K562 (cell line): Measurements from ENCODE around the gene ASGR2. TPM values are rescaled to one million over a fixed set of nuclear protein-coding genes. Genes with fewer than 3 reads are reported as not detected.

ENCODE experiments used
- HDAC3 ChIP-seq: fragments of 450-650 bp; IDR thresholded peaks from 2 replicates; pipeline ENCODE4 v1.6.1; 2018; ENCODE audit warnings: borderline replicate concordance, mild to moderate bottlenecking, moderate library complexity; ENCODE audit not compliant: partially characterized antibody
- MIER1 ChIP-seq: fragments of 450-650 bp; IDR thresholded peaks from 2 replicates; pipeline ENCODE4 v1.6.1; 2016; ENCODE audit warnings: antibody characterized with exemption, mild to moderate bottlenecking, low read depth
- RAD21 ChIP-seq, 2 experiments: fragments of 250-450 bp in 1 of 2; fragments of 450-650 bp in 1 of 2; sonication (Bioruptor Pico) in 1 of 2; formaldehyde crosslinking in 1 of 2; IDR thresholded peaks in 1 of 2; conservative IDR thresholded peaks in 1 of 2; 2 replicates each; pipeline versions ENCODE4 v1.4.0 to v1.8.0; 2020 to 2022; ENCODE audit warnings: mild to moderate bottlenecking in 2 of 2, moderate library complexity in 1 of 2
- RBM25 ChIP-seq: fragments of 200-400 bp; formaldehyde crosslinking; IDR thresholded peaks from 2 replicates; pipeline ENCODE4 v1.6.1; 2018; ENCODE audit warnings: low read length, low read depth, moderate library complexity; ENCODE audit not compliant: severe bottlenecking
- SAP30 ChIP-seq: fragments of 200-600 bp; sonication (generic); IDR thresholded peaks from 2 replicates; pipeline ENCODE4 v1.6.1; 2012; ENCODE audit warnings: borderline replicate concordance, low read depth, mild to moderate bottlenecking, moderate library complexity, low read length, control low read depth, inconsistent platforms; ENCODE audit not compliant: insufficient read depth, poor library complexity, severe bottlenecking
- SIX5 ChIP-seq, 2 experiments: IDR thresholded peaks; 2 replicates each; pipeline ENCODE4 v1.6.1; 2011; ENCODE audit warnings: low read length in 2 of 2, borderline replicate concordance in 1 of 2, low read depth in 1 of 2, mild to moderate bottlenecking in 1 of 2, moderate library complexity in 1 of 2; ENCODE audit not compliant: insufficient read depth in 1 of 2
- SUPT5H ChIP-seq: fragments of 450-650 bp; IDR thresholded peaks from 2 replicates; pipeline ENCODE4 v1.6.1; 2016
- YY1 ChIP-seq, 3 experiments: IDR thresholded peaks; 2 replicates each; pipeline ENCODE4 v1.6.1; 2011; ENCODE audit warnings: low read length in 2 of 3, mild to moderate bottlenecking in 2 of 3, moderate library complexity in 2 of 3, borderline replicate concordance in 1 of 3, control low read depth in 1 of 3, low read depth in 1 of 3; ENCODE audit not compliant: insufficient read depth in 3 of 3, insufficient replicate concordance in 2 of 3, control insufficient read depth in 1 of 3, insufficient read length in 1 of 3; ENCODE audit errors: extremely low read depth in 1 of 3
- ZNF121 ChIP-seq: sonication (generic); formaldehyde crosslinking; conservative IDR thresholded peaks from 2 replicates; pipeline ENCODE4 v1.8.0; 2022; ENCODE audit warnings: missing genetic modification reagents
- ZNF224 ChIP-seq: sonication (generic); formaldehyde crosslinking; IDR thresholded peaks from 2 replicates; pipeline ENCODE4 v1.8.0; 2022; ENCODE audit warnings: mild to moderate bottlenecking, missing genetic modification reagents
- ZNF609 ChIP-seq: sonication (generic); formaldehyde crosslinking; IDR thresholded peaks from 2 replicates; pipeline ENCODE4 v1.8.1; 2023; ENCODE audit warnings: missing genetic modification reagents, mild to moderate bottlenecking, borderline replicate concordance
- polyA plus RNA-seq, 8 experiments: library from polyadenylated mRNA; depleted of rRNA in 4 of 8; stranded (reverse) in 5 of 8; unstranded in 3 of 8; fragments of >200 nt; fragmentation: Nextera tagmentation in 2 of 8; fragmentation: Illumina TruSeq in 1 of 8; extraction: Ambion mirVana in 2 of 8; extraction: Trizol in 1 of 8; gene quantifications; 2 replicates each; pipeline versions ENCODE4 v1.2.1 to v1.2.3, GENCODE V29; 2011 to 2014; ENCODE audit warnings: inconsistent platforms in 1 of 8, missing spikeins in 1 of 8
- total RNA-seq, 7 experiments: library from RNA; depleted of rRNA in 6 of 7; stranded (reverse); fragments of >200 nt in 6 of 7; fragmentation: Illumina TruSeq in 2 of 7; extraction: Trizol in 2 of 7; gene quantifications; 2 replicates each; pipeline versions ENCODE4 v1.2.1 to v1.2.3, GENCODE V29; 2011 to 2021; ENCODE audit warnings: low replicate concordance in 1 of 7
- TF ChIP-seq, protein P1 (sequence below), 2 experiments: fragments of 450-650 bp; formaldehyde crosslinking in 1 of 2; IDR thresholded peaks; 2 replicates each; pipeline versions ENCODE4 v1.4.0 to v1.6.1; 2014 to 2020; ENCODE audit warnings: mild to moderate bottlenecking in 2 of 2, borderline replicate concordance in 1 of 2, low read depth in 1 of 2

Gene ASGR2
- total and polyA plus RNA-seq, 9 of the 15 experiments (the other 6 are each of a cell fraction or from before 2014, with no cell fraction given): not detected

DNA sequence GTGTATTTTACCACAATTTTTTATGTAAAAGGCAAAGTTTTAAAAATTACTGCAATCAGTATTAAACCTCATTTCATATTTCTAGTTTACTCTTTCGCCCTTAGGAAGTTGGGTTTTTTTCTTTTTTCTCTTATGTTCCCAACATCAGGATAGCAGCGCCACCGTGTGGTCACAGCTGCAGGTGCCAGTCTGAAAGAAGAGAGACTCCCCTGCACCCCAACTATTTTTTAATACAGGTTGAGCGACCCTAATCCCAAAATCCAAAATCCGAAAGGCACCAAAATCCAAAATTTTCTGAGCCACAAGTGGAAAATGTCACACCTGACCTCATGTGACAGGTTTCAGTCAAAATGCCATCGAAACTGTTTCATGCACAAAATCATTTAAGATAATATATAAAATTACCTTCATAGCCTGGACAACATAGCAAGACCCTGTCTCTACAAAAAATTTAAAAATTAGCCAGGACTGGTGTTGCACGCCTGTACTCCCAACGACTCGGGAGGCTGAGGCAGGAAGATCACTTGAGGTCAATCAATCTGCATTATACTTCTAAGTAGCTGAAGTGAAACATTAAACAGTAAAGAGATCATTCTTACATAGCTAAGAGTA, 21.8 kb upstream of the ASGR2 start (continued):
- TF ChIP-seq, protein P1, sequence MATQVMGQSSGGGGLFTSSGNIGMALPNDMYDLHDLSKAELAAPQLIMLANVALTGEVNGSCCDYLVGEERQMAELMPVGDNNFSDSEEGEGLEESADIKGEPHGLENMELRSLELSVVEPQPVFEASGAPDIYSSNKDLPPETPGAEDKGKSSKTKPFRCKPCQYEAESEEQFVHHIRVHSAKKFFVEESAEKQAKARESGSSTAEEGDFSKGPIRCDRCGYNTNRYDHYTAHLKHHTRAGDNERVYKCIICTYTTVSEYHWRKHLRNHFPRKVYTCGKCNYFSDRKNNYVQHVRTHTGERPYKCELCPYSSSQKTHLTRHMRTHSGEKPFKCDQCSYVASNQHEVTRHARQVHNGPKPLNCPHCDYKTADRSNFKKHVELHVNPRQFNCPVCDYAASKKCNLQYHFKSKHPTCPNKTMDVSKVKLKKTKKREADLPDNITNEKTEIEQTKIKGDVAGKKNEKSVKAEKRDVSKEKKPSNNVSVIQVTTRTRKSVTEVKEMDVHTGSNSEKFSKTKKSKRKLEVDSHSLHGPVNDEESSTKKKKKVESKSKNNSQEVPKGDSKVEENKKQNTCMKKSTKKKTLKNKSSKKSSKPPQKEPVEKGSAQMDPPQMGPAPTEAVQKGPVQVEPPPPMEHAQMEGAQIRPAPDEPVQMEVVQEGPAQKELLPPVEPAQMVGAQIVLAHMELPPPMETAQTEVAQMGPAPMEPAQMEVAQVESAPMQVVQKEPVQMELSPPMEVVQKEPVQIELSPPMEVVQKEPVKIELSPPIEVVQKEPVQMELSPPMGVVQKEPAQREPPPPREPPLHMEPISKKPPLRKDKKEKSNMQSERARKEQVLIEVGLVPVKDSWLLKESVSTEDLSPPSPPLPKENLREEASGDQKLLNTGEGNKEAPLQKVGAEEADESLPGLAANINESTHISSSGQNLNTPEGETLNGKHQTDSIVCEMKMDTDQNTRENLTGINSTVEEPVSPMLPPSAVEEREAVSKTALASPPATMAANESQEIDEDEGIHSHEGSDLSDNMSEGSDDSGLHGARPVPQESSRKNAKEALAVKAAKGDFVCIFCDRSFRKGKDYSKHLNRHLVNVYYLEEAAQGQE (IDR thresholded peaks at IDR 0.05; ENCODE audit: borderline replicate concordance): peak; percentile 62
- TF ChIP-seq, protein P1 (CRISPR knock-in tag; IDR thresholded peaks at IDR 0.05; ENCODE audit: low read depth): no peak
- TF ChIP-seq ZNF609 (CRISPR knock-in tag) (no peak), SUPT5H (no peak), HDAC3 (no peak), SAP30 (no peak), SIX5 (IDR thresholded peaks at IDR 0.05; ENCODE audit: borderline replicate concordance in 1 of 2, insufficient read depth in 1 of 2, low read depth in 1 of 2, low read length in 2 of 2) (no peak), RAD21 (CRISPR knock-in tag; conservative IDR thresholded peaks at IDR 0.05 in 1 of 2, IDR thresholded peaks at IDR 0.05 in 1 of 2) (peak; percentile 77), RBM25 (peak; percentile 11), ZNF224 (CRISPR knock-in tag) (no peak), YY1 (IDR thresholded peaks at IDR 0.05; ENCODE audit: borderline replicate concordance in 1 of 3, control insufficient read depth in 1 of 3, extremely low read depth in 1 of 3, insufficient read depth in 3 of 3, insufficient read length in 1 of 3, insufficient replicate concordance in 2 of 3, low read depth in 1 of 3, low read length in 2 of 3) (no peak), ZNF121 (CRISPR knock-in tag) (peak; percentile 58), MIER1 (no peak)
